ENCODE data around the gene ZBTB7C. TPM values are rescaled to one million over a fixed set of nuclear protein-coding genes. Genes with fewer than 3 reads are reported as not detected.

Gene ZBTB7C
- total and polyA plus RNA-seq, 2 of the 8 experiments (the other 6 are each of a cell fraction or from before 2014, with no cell fraction given): 0.15 to 0.45 TPM

DNA sequence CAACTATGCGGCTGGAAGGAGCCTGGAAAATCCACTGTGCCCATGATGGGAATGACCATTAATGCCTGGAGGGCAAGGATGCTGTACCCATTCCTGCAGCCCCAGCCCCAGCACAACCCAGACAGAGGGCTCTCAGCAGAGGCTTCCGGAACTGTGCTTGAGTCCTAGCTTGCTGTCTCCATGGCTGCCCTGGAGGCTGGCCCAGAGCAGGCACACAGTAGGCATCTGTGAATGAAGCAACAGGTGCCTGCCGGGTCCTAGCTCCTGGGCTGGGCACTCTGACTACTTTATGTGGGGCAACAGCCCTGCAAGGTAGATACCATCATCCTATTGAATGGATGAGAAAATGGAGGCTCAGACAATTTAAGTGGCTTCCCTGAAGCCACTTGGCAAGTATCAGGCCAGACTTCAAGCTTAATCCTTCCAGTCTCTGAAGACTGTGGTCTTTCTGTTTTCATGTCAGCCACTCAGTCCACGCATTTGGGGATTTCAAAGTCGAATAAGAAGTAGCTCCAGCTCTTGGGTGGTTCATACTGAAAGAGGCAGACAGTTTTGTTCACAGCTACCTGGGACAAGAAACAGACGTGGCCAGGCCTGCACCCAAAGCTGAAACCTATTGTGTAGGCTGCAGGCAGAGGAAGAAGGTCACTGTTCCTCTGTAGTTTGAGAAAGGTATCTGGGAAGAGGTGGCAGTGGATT lies 237.5 kb downstream of the ZBTB7C start:
- no peak for DNase-seq (ENCODE audit: low read depth in 1 of 2, low spot score in 2 of 2)
- Histone ChIP-seq H2BK5ac (ENCODE audit: low read depth, low read length) (no peak overlapping the region), H3K23ac (ENCODE audit: insufficient read length) (no peak overlapping the region), H3K14ac (ENCODE audit: insufficient read length) (no peak overlapping the region), H3K56ac (replicated peaks; ENCODE audit: insufficient read length, low read depth, low read length) (no peak overlapping the region), H2AFZ (ENCODE audit: low read length) (no peak overlapping the region), H4K91ac (replicated peaks; ENCODE audit: insufficient read length, low read length) (no peak overlapping the region), H2BK15ac (ENCODE audit: low read length) (no peak overlapping the region), H4K8ac (ENCODE audit: extremely low read depth, insufficient read depth, low read length) (no peak overlapping the region), H4K5ac (ENCODE audit: insufficient read length, low read depth, low read length) (no peak overlapping the region), H2AK5ac (ENCODE audit: low read depth, low read length) (no peak overlapping the region), H3K79me1 (ENCODE audit: low read depth, low read length) (no peaks in the 10 kb centered on the region), H3K9ac (replicated peaks in 1 of 4; ENCODE audit: extremely low read depth in 1 of 4, low read depth in 3 of 4, low read length in 3 of 4) (no peak overlapping the region), H3K23me2 (ENCODE audit: low read depth, low read length) (no peaks in the 10 kb centered on the region), H3K4me1 (replicated peaks in 1 of 4; ENCODE audit: control insufficient read depth in 3 of 4, insufficient read depth in 4 of 4, low read length in 3 of 4) (peaks cover 0 to 4% (median 0%) of the 10 kb centered on the region in 4 experiments; a peak in 1 of 7 replicates), H2BK120ac (replicated peaks; ENCODE audit: low read depth, low read length) (no peak overlapping the region), H3K4me3 (ENCODE audit: extremely low read depth in 1 of 4, insufficient read depth in 2 of 4, low read depth in 3 of 4, low read length in 4 of 4) (no peak overlapping the region), H3K27me3 (replicated peaks in 1 of 4; ENCODE audit: control insufficient read depth in 3 of 4, extremely low read depth in 1 of 4, insufficient read depth in 3 of 4, low read length in 3 of 4) (peaks cover 0 to 2% (median 0%) of the 10 kb centered on the region in 4 experiments; a peak in 1 of 7 replicates), H3K4me2 (ENCODE audit: insufficient read depth in 1 of 2, low read depth in 2 of 2, low read length in 2 of 2) (no peak overlapping the region), H2BK12ac (ENCODE audit: low read depth, low read length) (no peak overlapping the region), H3K18ac (ENCODE audit: extremely low read depth, low read length) (no peak overlapping the region), H3K27ac (ENCODE audit: low read depth, low read length) (no peak overlapping the region), H3K79me2 (ENCODE audit: control insufficient read depth in 1 of 2, insufficient read depth in 2 of 2, low read length in 2 of 2) (no peaks in the 10 kb centered on the region), H3K4ac (replicated peaks; ENCODE audit: insufficient read length, low read depth, low read length) (no peak overlapping the region), H3K36me3 (ENCODE audit: control insufficient read depth in 2 of 4, insufficient read depth in 4 of 4, low read length in 3 of 4) (no peaks in the 10 kb centered on the region), H4K20me1 (replicated peaks in 1 of 2; ENCODE audit: control insufficient read depth in 1 of 2, insufficient read depth in 2 of 2, low read length in 2 of 2) (no peaks in the 10 kb centered on the region), H2BK20ac (ENCODE audit: low read length) (no peak overlapping the region), H3K9me3 (ENCODE audit: insufficient read depth in 2 of 2, low read depth in 1 of 2, low read length in 1 of 2) (no peaks in the 10 kb centered on the region)
- POLR2A ChIA-PET (ENCODE audit: partially characterized antibody): interaction anchor here (0.8 to 1.2 kb wide), 2 partner anchors 9 kb away, joined by 3 read pairs; no protein-coding TSS in a partner anchor
- WGBS, 2 experiments (ENCODE audit: extremely low coverage in 1 of 2, insufficient coverage in 1 of 2, insufficient read length in 1 of 2, insufficient replicate concordance in 2 of 2, low coverage in 1 of 2, low lambda C conversion rate in 2 of 2, missing lambda C conversion rate in 1 of 2): 90% methylated on average over 6 of the region's 6 CpGs; no CpG with 5 or more reads in 1 of the 2 experiments
- CTCF ChIA-PET (ENCODE audit: partially characterized antibody): interaction anchor here (0.9 to 1.7 kb wide), 4 partner anchors 18 to 273 kb away, joined by 3 to 5 read pairs (median 4); no protein-coding TSS in a partner anchor
- no peak for FAIRE-seq
- TF ChIP-seq GTF2F1 (IDR thresholded peaks at IDR 0.05; ENCODE audit: borderline replicate concordance, low read depth, low read length) (no peak), CBX8 (IDR thresholded peaks at IDR 0.05; ENCODE audit: borderline replicate concordance, low read depth, low read length) (no peak), GABPA (IDR thresholded peaks at IDR 0.05; ENCODE audit: borderline replicate concordance, insufficient read depth, low read length) (no peak), KDM4A (IDR thresholded peaks at IDR 0.05; ENCODE audit: low read depth, low read length, severe bottlenecking) (no peak), NANOG (IDR thresholded peaks at IDR 0.05; ENCODE audit: insufficient read depth, low read depth, low read length, poor library complexity, severe bottlenecking) (no peak), SP1 (IDR thresholded peaks at IDR 0.05; ENCODE audit: low read depth, low read length) (no peak), POLR2AphosphoS5 (IDR thresholded peaks at IDR 0.05; ENCODE audit: low read depth, low read length) (no peak), CREB1 (IDR thresholded peaks at IDR 0.05) (no peak), MAFK (IDR thresholded peaks at IDR 0.05; ENCODE audit: low read depth, low read length) (no peak), PHF8 (conservative IDR thresholded peaks at IDR 0.05; ENCODE audit: low read depth, low read length) (no peak), JUND (IDR thresholded peaks at IDR 0.05; ENCODE audit: low read length) (no peak)
- TF ChIP-seq, protein P1, sequence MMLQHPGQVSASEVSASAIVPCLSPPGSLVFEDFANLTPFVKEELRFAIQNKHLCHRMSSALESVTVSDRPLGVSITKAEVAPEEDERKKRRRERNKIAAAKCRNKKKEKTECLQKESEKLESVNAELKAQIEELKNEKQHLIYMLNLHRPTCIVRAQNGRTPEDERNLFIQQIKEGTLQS (IDR thresholded peaks at IDR 0.05; ENCODE audit: insufficient read depth, low read depth, low read length): no peak
